HCT116 (cell line): ENCODE results near the gene RAB8B. TPM values are rescaled to one million over a fixed set of nuclear protein-coding genes. Genes with fewer than 3 reads are reported as not detected.

ENCODE experiments used
- ATAC-seq: fragments of 200-7000 bp; cut with Tn5 transposase; 2 replicates; pipeline ENCODE4 v1.9.1; 2020; ENCODE audit warnings: mild to moderate bottlenecking, moderate library complexity
- BruUV-seq: library from RNA; stranded (reverse); fragments of 400-500 nt; replicated peaks from 2 replicates; lab custom pipeline; 2021; lab: Mats Ljungman, UMichigan
- CTCF ChIA-PET: fragments of 300-600 bp; sonication (Branson Sonifier 250); formaldehyde crosslinking; loops from one replicate; lab custom pipeline; 2021; ENCODE audit warnings: antibody characterized with exemption; lab: Charles Lee
- POLR2A ChIA-PET: fragments of 300-600, 350-600 bp; sonication (Branson Sonifier 250); formaldehyde crosslinking; loops from one replicate; lab custom pipeline; 2021; ENCODE audit warnings: antibody characterized with exemption; lab: Charles Lee
- RAD21 ChIA-PET, 2 experiments: fragments of 300-600 bp; sonication (Branson Sonifier 250); formaldehyde crosslinking; loops; one replicate each; lab custom pipeline; 2023; ENCODE audit warnings: low total read pairs in 2 of 2; ENCODE audit not compliant: uncharacterized antibody in 2 of 2, unreplicated experiment in 2 of 2, low non-redundant PET in 1 of 2; lab: Charles Lee
- DNase-seq: peaks from one replicate; pipeline ENCODE4 v3.0.0-alpha.2; 2010; ENCODE audit warnings: low read depth, low spot score
- H2AFZ ChIP-seq: fragments of 200-600 bp; shearing (Covaris generic), sonication (generic); 2 replicates; pipeline ENCODE4 v1.6.1; 2017; ENCODE audit warnings: low read depth, mixed run types, mixed read lengths, antibody characterized with exemption, low read length; ENCODE audit not compliant: poor library complexity, severe bottlenecking
- H3K27ac ChIP-seq: 2 replicates; pipeline ENCODE4 v1.5.1; 2012; ENCODE audit warnings: low read depth, low read length
- H3K27me3 ChIP-seq: fragments of 200-600 bp; sonication (generic); 2 replicates; pipeline ENCODE4 v1.6.1; 2016; ENCODE audit warnings: mixed run types, low read length, mixed read lengths; ENCODE audit not compliant: insufficient read depth
- H3K36me3 ChIP-seq, 2 experiments: fragments of 200-500 bp in 1 of 2; fragments of 200-600 bp in 1 of 2; sonication (Bioruptor generic) in 1 of 2; sonication (generic) in 1 of 2; 2 replicates each; pipeline versions ENCODE4 v1.5.1 to v1.6.1; 2014 to 2016; ENCODE audit warnings: low read length in 2 of 2, inconsistent platforms in 1 of 2, mixed read lengths in 1 of 2, mixed run types in 1 of 2; ENCODE audit not compliant: insufficient read depth in 2 of 2, control insufficient read depth in 1 of 2
- H3K4me1 ChIP-seq, 2 experiments: fragments of 200-600 bp in 1 of 2; sonication (generic) in 1 of 2; 2 replicates each; pipeline versions ENCODE4 v1.5.1 to v1.6.1; 2012 to 2017; ENCODE audit warnings: low read length in 2 of 2, inconsistent platforms in 1 of 2, mild to moderate bottlenecking in 1 of 2, mixed read lengths in 1 of 2, mixed run types in 1 of 2, moderate library complexity in 1 of 2; ENCODE audit not compliant: insufficient read depth in 2 of 2, control insufficient read depth in 1 of 2
- H3K4me2 ChIP-seq: fragments of 200-600 bp; sonication (generic); 2 replicates; pipeline ENCODE4 v1.6.1; 2017; ENCODE audit warnings: mixed run types, low read length, mixed read lengths
- H3K4me3 ChIP-seq, 2 experiments: fragments of 200-600 bp in 1 of 2; sonication (generic) in 1 of 2; replicated peaks in 1 of 2; 2 replicates each; pipeline ENCODE4 v1.5.1; 2011 to 2016; ENCODE audit warnings: low read length in 2 of 2, control low read depth in 1 of 2, low read depth in 1 of 2, mild to moderate bottlenecking in 1 of 2, mixed read lengths in 1 of 2, mixed run types in 1 of 2
- H3K79me2 ChIP-seq: fragments of 200-600 bp; sonication (generic); 2 replicates; pipeline ENCODE4 v1.6.1; 2017; ENCODE audit warnings: mild to moderate bottlenecking, mixed run types, low read length, moderate library complexity, mixed read lengths; ENCODE audit not compliant: insufficient read depth
- H3K9ac ChIP-seq: fragments of 200-600 bp; sonication (generic); 2 replicates; pipeline ENCODE4 v1.6.1; 2016; ENCODE audit warnings: low read length, mixed read lengths
- H3K9me2 ChIP-seq: fragments of 200-600 bp; sonication (generic), shearing (Covaris generic); 2 replicates; pipeline ENCODE4 v1.6.1; 2017; ENCODE audit warnings: mixed run types, mild to moderate bottlenecking, moderate library complexity; ENCODE audit not compliant: insufficient read depth
- H3K9me3 ChIP-seq, 2 experiments: fragments of 200-500 bp in 1 of 2; fragments of 200-600 bp in 1 of 2; sonication (Bioruptor generic) in 1 of 2; sonication (generic) in 1 of 2; 2 replicates each; pipeline ENCODE4 v1.6.1; 2014 to 2017; ENCODE audit warnings: low read length in 2 of 2, mixed read lengths in 2 of 2, inconsistent platforms in 1 of 2, low read depth in 1 of 2, mild to moderate bottlenecking in 1 of 2, mixed run types in 1 of 2, moderate library complexity in 1 of 2; ENCODE audit not compliant: control insufficient read depth in 1 of 2, insufficient read depth in 1 of 2
- H4K20me1 ChIP-seq: fragments of 200-600 bp; sonication (generic), shearing (Covaris generic); 2 replicates; pipeline ENCODE4 v1.6.1; 2017; ENCODE audit warnings: mixed run types, mild to moderate bottlenecking, moderate library complexity; ENCODE audit not compliant: insufficient read depth
- CEBPB ChIP-seq: IDR thresholded peaks from 2 replicates; pipeline ENCODE4 v1.6.1; 2012; ENCODE audit warnings: low read depth
- EGR1 ChIP-seq: IDR thresholded peaks from 2 replicates; pipeline ENCODE4 v1.6.1; 2012; ENCODE audit warnings: low read depth
- ELF1 ChIP-seq: IDR thresholded peaks from 2 replicates; pipeline ENCODE4 v1.6.1; 2012; ENCODE audit warnings: low read depth, borderline replicate concordance
- EZH2phosphoT487 ChIP-seq: fragments of 200-600 bp; IDR thresholded peaks from 2 replicates; pipeline ENCODE4 v1.6.1; 2018; ENCODE audit warnings: antibody characterized with exemption, borderline replicate concordance
- FOSL1 ChIP-seq: IDR thresholded peaks from 2 replicates; pipeline ENCODE4 v1.6.1; 2012; ENCODE audit warnings: low read depth
- POLR2A ChIP-seq: IDR thresholded peaks from 2 replicates; pipeline ENCODE4 v1.7.0; 2011; ENCODE audit warnings: borderline replicate concordance; ENCODE audit not compliant: insufficient read depth, insufficient read length; ENCODE audit errors: extremely low read depth
- POLR2AphosphoS5 ChIP-seq: IDR thresholded peaks from 2 replicates; pipeline ENCODE4 v1.6.1; 2011; ENCODE audit warnings: mild to moderate bottlenecking, low read depth, low read length, moderate library complexity
- RAD21 ChIP-seq: IDR thresholded peaks from 2 replicates; pipeline ENCODE4 v1.6.1; 2012; ENCODE audit warnings: low read depth, mild to moderate bottlenecking
- SIN3A ChIP-seq: IDR thresholded peaks from 2 replicates; pipeline ENCODE4 v1.6.1; 2012; ENCODE audit warnings: low read depth
- SRF ChIP-seq: IDR thresholded peaks from 2 replicates; pipeline ENCODE4 v1.6.1; 2012; ENCODE audit warnings: low read depth
- TCF7L2 ChIP-seq: IDR thresholded peaks from 2 replicates; pipeline ENCODE4 v1.7.0; 2011; ENCODE audit warnings: borderline replicate concordance, inconsistent platforms; ENCODE audit not compliant: insufficient read depth, insufficient read length; ENCODE audit errors: extremely low read depth
- ZBTB33 ChIP-seq: IDR thresholded peaks from 2 replicates; pipeline ENCODE4 v1.6.1; 2011; ENCODE audit warnings: mild to moderate bottlenecking, low read length, moderate library complexity; ENCODE audit not compliant: insufficient replicate concordance; ENCODE audit errors: extremely low read depth
- ZFX ChIP-seq: fragments of 450-650 bp; IDR thresholded peaks from 2 replicates; pipeline ENCODE4 v1.6.1; 2017
- ZNF274 ChIP-seq: fragments of 200-500 bp; sonication (Bioruptor generic); IDR thresholded peaks from 2 replicates; pipeline ENCODE4 v1.6.1; 2014; ENCODE audit warnings: mild to moderate bottlenecking, low read depth, low read length, inconsistent platforms
- intact Hi-C: fragments of 100-400 bp; cut with micrococcal nuclease; formaldehyde crosslinking; loops from 2 replicates; pipeline ENCODE4 v1.10.0; 2022
- total RNA-seq: library from RNA; stranded (reverse); gene quantifications from one replicate; pipeline ENCODE4 v1.2.1, GENCODE V29; 2021; ENCODE audit not compliant: unreplicated experiment
- TF ChIP-seq, protein P1 (sequence below): IDR thresholded peaks from 2 replicates; pipeline ENCODE4 v1.6.1; 2012
- TF ChIP-seq, protein P2 (sequence below): IDR thresholded peaks from 2 replicates; pipeline ENCODE4 v1.6.1; 2012

Gene RAB8B
- total RNA-seq, 1 experiment from 2014 or later: 19.4 TPM

DNA sequence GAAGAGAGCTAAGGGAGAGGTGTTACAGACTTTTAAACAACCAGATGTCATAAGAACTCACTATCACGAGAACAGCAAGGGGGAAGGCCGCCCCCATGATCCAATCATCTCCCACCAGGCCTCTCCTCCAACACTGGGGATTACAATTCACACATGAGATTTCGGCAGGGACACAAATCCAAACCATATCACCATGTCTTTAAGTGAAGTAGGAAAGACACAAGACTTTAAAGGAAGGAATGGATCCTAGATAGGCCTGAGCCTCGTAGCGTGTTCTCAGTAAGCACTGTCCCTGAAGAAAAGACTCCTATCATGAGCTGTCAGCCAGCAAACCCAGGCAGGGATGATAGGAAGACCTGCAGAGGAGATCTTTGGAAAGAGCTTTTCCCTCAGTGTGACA lies 17.0 kb upstream of the RAB8B start:
- intact Hi-C loops: no loop called here
- no peaks in the 10 kb centered on the region for H3K9me3 ChIP-seq
- no peak overlapping the region for H3K4me3 ChIP-seq
- H3K4me2 ChIP-seq: no peak overlapping the region
- no peaks in the 10 kb centered on the region for H4K20me1 ChIP-seq
- ATAC-seq (no peak), DNase-seq (no peak)
- no peaks in the 10 kb centered on the region for H3K79me2 ChIP-seq
- ChIA-PET CTCF (no interaction called here), POLR2A (no interaction called here), RAD21 (interaction anchor here in 1 of 2 experiments (0.6 kb wide), 1 partner anchor 676 kb away, joined by 3 read pairs; no protein-coding TSS in a partner anchor)
- no peaks in the 10 kb centered on the region for H3K4me1 ChIP-seq
- H3K27me3 ChIP-seq: no peaks in the 10 kb centered on the region
- H3K27ac ChIP-seq: no peak overlapping the region
- BruUV-seq: no TSS peak
- TF ChIP-seq FOSL1 (no peak), POLR2AphosphoS5 (no peak), CEBPB (no peak), SRF (no peak), EGR1 (no peak), TCF7L2 (no peak), RAD21 (no peak), POLR2A (no peak), ELF1 (no peak), SIN3A (no peak), ZBTB33 (no peak), ZFX (no peak), ZNF274 (no peak), EZH2phosphoT487 (no peak)
- TF ChIP-seq, protein P1, sequence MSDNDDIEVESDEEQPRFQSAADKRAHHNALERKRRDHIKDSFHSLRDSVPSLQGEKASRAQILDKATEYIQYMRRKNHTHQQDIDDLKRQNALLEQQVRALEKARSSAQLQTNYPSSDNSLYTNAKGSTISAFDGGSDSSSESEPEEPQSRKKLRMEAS: no peak
- TF ChIP-seq, protein P2, sequence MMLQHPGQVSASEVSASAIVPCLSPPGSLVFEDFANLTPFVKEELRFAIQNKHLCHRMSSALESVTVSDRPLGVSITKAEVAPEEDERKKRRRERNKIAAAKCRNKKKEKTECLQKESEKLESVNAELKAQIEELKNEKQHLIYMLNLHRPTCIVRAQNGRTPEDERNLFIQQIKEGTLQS: no peak
- no peaks in the 10 kb centered on the region for H3K9me2 ChIP-seq
- no peaks in the 10 kb centered on the region for H3K36me3 ChIP-seq
- H2AFZ ChIP-seq: no peak overlapping the region
- H3K9ac ChIP-seq: no peak overlapping the region
